Measurements from ENCODE around the gene KIAA0930.

Gene KIAA0930

GRCh38 chr22:45237065-45237990 lies 3.4 kb downstream of the KIAA0930 start:
- no peak for DNase-seq (ENCODE audit: low read depth, low spot score)

- no peak for DNase-seq (ENCODE audit: low read depth, low spot score)
Observed at GRCh38 chr22:45235851-45236342, 4.8 kb downstream of the KIAA0930 start.

DNA sequence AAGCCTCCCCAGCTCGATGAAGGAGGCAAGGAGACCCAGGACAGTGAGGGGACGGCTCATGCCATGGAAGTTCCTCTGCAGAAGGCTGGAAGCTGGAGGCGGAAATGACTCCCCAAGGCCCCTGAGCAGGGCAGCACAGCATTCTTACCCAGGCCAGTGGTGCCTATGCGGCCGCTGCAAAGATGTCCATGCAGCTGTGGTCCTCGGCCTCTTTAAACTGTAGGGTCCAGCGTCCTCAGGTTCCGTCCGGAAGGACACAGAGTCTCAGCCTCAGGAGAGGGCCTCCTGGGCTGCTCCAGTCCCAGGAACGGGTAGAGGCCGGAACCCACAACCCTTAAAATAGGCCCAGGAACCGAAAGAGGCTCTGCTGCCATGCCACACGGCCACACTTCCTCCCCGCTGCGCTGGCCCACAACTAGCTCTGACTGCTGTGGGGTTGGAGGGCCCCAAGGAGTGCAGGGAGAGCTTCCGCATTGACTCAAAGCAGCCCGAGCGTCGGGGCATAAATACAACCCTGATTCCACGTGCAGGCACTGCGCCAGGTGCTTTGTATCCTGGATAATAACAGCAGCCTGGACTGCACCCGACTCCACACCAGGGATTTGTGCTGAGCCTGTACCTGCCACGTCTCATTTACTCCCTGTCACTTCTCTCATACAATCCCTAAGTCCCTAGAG lies 5.5 kb downstream of the KIAA0930 start:
- no peak for DNase-seq (ENCODE audit: low read depth, low spot score)

GRCh38 chr22:45233827-45234226 lies 6.9 kb downstream of the KIAA0930 start:
- DNase-seq (ENCODE audit: low read depth, low spot score) = no peak

DNA sequence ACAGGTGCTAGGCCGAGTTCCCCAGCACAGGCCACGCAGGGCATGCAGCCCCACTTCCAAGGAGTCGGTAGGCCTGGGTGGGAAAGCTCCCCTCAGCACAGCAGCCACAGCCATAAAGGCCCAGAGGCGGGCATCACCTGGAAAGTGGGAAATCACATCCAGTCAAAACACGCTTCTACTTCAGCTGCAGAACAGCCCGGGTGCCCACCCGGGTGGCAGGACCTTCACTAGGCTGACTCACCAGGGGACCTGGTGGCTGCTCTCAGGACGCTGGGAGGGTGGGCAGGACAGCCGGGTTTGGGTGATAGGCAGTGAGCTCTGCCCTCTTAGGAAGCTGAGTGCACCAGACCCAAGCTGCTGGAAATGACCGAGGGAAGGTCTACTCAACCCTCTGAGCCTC lies 7.3 kb downstream of the KIAA0930 start:
- DNase-seq (ENCODE audit: low read depth, low spot score) = no peak

- no peak for DNase-seq (ENCODE audit: low read depth, low spot score)
Observed at GRCh38 chr22:45231293-45231692, 9.4 kb downstream of the KIAA0930 start.

DNA sequence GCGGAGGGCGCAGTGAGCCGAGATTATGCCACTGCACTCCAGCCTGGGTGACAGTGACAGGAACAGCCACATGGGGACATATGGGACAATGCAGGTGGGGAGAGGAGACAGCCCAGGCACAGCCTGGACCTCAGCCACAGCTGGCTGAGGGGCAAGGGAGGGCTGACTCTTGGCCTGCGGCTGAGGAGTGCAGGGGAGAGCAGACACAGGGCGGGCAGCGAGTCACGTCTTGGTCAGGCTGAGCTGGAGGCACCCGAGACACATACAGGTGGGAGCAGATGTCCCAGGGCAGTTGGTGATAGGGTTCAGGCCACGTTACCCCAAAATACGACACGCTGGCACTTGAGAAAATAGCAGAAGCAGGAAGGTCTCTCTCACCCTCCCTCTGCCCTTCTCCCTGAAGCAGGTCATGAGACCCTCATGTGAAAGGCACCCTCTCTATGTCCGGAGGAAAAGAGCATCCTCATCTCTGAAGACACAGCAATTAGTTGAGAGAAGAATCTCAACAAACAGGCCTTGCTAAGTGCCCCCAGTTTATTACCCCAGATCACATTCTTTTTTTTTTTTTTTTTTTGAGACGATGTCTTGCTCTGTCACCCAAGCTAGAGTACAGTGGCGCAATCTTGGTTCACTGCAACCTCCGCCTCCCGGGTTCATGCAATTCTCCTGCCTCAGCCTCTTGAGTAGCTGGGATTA lies 10.5 kb downstream of the KIAA0930 start:
- no peak for DNase-seq (ENCODE audit: low read depth, low spot score)

GRCh38 chr22:45229181-45229580 lies 11.5 kb downstream of the KIAA0930 start:
- no peak for DNase-seq (ENCODE audit: low read depth, low spot score)

DNA sequence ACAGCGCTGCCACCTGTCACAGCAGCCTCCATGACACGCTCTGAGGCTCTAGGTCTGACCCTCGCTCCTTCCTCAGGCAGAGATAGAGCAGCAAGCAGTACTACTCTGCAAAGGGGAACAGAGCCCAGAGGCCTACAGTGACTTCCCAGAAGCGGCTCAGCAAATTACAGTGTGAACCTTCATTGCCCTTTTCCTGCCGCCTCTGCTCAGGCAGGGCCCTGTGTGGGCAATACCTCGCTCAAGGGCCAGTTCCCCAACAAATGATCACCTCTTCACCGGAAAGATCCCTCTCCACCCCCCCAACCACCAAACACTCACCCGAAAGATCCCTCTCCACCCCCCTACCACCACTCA lies 12.3 kb downstream of the KIAA0930 start:
- no peak for DNase-seq (ENCODE audit: low read depth, low spot score)

GRCh38 chr22:45227645-45228400 lies 12.9 kb downstream of the KIAA0930 start:
- no peak for DNase-seq (ENCODE audit: low read depth, low spot score)

- DNase-seq (ENCODE audit: low read depth, low spot score) = no peak
Observed at GRCh38 chr22:45226503-45227186, 14.0 kb downstream of the KIAA0930 start.

- no peak for DNase-seq (ENCODE audit: low read depth, low spot score)
Observed at GRCh38 chr22:45225732-45226502, 14.8 kb downstream of the KIAA0930 start.

DNA sequence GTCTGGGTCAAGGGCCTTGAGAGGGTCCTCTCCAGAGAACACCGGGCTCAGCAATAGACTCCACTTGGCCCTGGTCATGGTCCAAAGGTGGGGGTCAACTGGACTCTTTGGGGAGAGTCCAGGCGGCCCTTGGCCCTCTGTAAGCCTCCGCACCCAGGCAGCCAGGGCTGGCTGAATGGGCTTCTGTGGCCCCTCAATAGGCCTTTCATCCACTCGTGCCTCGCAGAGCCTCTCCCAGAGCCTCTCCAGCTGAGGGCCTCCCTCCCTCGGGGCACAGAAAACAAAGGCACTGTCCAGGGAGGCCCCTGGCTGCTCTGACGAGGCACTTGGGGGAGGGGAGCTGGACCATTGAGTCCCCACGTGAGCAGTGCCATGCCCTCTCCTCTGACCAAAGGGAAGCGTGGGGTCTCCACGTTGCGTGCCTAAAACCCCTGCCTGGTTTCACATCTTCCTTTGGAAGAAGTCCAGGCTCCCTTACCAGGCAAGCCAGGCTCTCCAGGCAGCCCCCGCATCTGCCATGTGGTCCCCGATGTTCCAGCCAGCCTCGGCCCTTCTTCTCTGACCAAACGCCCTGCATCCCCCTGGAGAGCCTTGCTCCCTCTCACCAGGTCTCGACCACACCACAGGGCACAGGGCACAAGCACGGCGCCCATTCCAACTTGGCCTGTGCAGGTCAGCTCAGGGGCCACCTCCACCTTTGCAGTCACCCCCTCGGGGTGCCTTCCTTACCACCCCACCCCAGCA lies 15.5 kb downstream of the KIAA0930 start:
- DNase-seq (ENCODE audit: low read depth, low spot score) = no peak

GRCh38 chr22:45224331-45224730 lies 16.4 kb downstream of the KIAA0930 start:
- DNase-seq (ENCODE audit: low read depth, low spot score) = no peak

- no peak for DNase-seq (ENCODE audit: low read depth, low spot score)
Observed at GRCh38 chr22:45223304-45224117, 17.2 kb downstream of the KIAA0930 start.

DNA sequence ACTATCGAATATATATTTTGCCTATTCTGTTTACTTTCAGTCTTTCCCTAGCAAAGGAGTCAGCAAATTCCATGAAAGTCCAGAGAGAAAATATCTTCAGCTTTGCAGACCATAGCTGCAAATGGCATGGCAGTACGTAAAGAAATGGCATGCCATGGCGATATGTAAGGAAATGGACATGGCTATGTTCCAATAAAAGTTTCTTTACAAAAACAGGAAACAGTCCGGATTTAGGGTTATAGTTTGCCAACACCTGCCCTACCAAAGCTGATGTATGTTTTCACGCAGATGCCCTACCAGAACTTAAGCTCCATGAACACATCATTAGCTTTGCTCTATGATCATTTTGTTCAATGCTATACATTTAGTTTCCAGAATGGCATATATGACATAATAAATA lies 19.5 kb downstream of the KIAA0930 start:
- no peak for DNase-seq (ENCODE audit: low read depth, low spot score)

- DNase-seq (ENCODE audit: low read depth, low spot score) = no peak
Observed at GRCh38 chr22:45218976-45219375, 21.7 kb downstream of the KIAA0930 start.

DNA sequence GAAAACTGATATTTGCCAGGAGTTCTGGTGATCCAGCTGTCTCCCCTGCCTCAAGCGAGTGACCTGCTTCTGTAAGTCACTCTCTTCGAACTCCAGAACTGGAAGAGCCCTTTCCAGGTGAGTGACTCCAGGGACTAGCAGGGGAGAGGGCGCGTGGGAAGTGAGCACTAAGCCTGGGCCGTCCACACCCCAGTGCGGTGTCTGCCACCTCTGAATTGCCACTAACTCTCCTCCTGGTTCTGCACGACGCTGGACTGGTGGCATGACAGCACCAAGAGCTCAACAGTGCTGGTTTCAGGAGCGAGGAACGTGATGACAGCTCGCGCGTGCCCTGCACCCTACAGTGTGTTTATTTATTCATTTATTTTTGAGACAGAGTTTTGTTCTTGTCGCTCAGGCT lies 22.9 kb downstream of the KIAA0930 start:
- no peak for DNase-seq (ENCODE audit: low read depth, low spot score)

DNA sequence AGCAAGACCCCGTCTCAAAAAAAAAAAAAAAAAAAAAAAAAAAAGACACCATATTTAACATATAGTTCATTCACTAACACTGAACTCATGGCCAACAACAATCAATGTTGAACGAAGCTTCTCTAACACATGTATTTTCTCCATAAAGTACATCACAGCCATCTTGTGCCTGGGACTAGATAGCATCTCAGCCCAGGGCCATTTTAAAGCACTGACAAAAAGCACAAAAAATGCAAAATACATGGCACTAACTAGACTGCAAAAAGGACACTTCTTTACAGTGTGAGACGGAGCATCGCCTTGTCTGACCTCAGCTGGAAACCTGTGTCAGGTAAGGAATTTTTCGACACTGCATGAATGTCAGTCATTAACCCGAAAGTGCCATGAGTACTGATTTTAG lies 23.3 kb downstream of the KIAA0930 start:
- DNase-seq (ENCODE audit: low read depth, low spot score) = no peak

Measured in brain pericyte (primary cell).